ENCODE data around the gene ERCC4.

The ERCC4 gene

GRCh38 chr16:13926464-13926863, 6.5 kb downstream of the ERCC4 start:
- Mint-ChIP-seq H3K27me3 (no peaks in the 10 kb centered on the region), H3K4me3 (no peak overlapping the region), H3K27ac (peak overlapping the region; percentile 26), H3K36me3 (peaks cover 17% of the 10 kb centered on the region), H3K9me3 (no peaks in the 10 kb centered on the region), H3K4me1 (peaks cover 4% of the 10 kb centered on the region)
- ATAC-seq = no peak

- Mint-ChIP-seq H3K36me3 (peaks cover 18% of the 10 kb centered on the region), H3K4me1 (peaks cover 4% of the 10 kb centered on the region), H3K9me3 (no peaks in the 10 kb centered on the region), H3K27ac (no peak overlapping the region), H3K27me3 (no peaks in the 10 kb centered on the region), H3K4me3 (no peak overlapping the region)
- no peak for ATAC-seq
Observed at GRCh38 chr16:13926891-13927290, 6.9 kb downstream of the ERCC4 start.

GRCh38 chr16:13928646-13929045, 8.7 kb downstream of the ERCC4 start:
- H3K4me1 Mint-ChIP-seq = peaks cover 4% of the 10 kb centered on the region
- no peak overlapping the region for H3K27ac Mint-ChIP-seq
- no peaks in the 10 kb centered on the region for H3K27me3 Mint-ChIP-seq
- H3K36me3 Mint-ChIP-seq = peaks cover 23% of the 10 kb centered on the region
- H3K4me3 Mint-ChIP-seq = no peak overlapping the region
- ATAC-seq = no peak
- no peaks in the 10 kb centered on the region for H3K9me3 Mint-ChIP-seq

GRCh38 chr16:13931845-13932244, 11.9 kb downstream of the ERCC4 start:
- no peak overlapping the region for H3K27ac Mint-ChIP-seq
- H3K4me3 Mint-ChIP-seq = no peak overlapping the region
- ATAC-seq = no peak
- peaks cover 40% of the 10 kb centered on the region for H3K36me3 Mint-ChIP-seq
- H3K9me3 Mint-ChIP-seq = peaks cover 2% of the 10 kb centered on the region
- H3K27me3 Mint-ChIP-seq = no peaks in the 10 kb centered on the region
- no peaks in the 10 kb centered on the region for H3K4me1 Mint-ChIP-seq

- Mint-ChIP-seq H3K27ac (no peak overlapping the region), H3K4me3 (no peak overlapping the region), H3K9me3 (peaks cover 2% of the 10 kb centered on the region), H3K36me3 (peaks cover 66% of the 10 kb centered on the region), H3K27me3 (no peaks in the 10 kb centered on the region), H3K4me1 (no peaks in the 10 kb centered on the region)
- ATAC-seq = no peak
Observed at GRCh38 chr16:13935408-13935807, 15.5 kb downstream of the ERCC4 start.

- Mint-ChIP-seq H3K4me3 (no peak overlapping the region), H3K27me3 (no peaks in the 10 kb centered on the region), H3K9me3 (peaks cover 2% of the 10 kb centered on the region), H3K27ac (no peak overlapping the region), H3K4me1 (no peaks in the 10 kb centered on the region), H3K36me3 (peaks cover 66% of the 10 kb centered on the region)
- no peak for ATAC-seq
Observed at GRCh38 chr16:13936155-13936554, 16.2 kb downstream of the ERCC4 start.

- Mint-ChIP-seq H3K27me3 (no peaks in the 10 kb centered on the region), H3K4me3 (no peak overlapping the region), H3K4me1 (no peaks in the 10 kb centered on the region), H3K36me3 (peaks cover 66% of the 10 kb centered on the region), H3K27ac (no peak overlapping the region), H3K9me3 (peaks cover 2% of the 10 kb centered on the region)
- no peak for ATAC-seq
Observed at GRCh38 chr16:13936596-13937081, 16.7 kb downstream of the ERCC4 start.

GRCh38 chr16:13937411-13937810, 17.5 kb downstream of the ERCC4 start:
- H3K9me3 Mint-ChIP-seq = peaks cover 2% of the 10 kb centered on the region
- no peak overlapping the region for H3K27ac Mint-ChIP-seq
- H3K36me3 Mint-ChIP-seq = peaks cover 60% of the 10 kb centered on the region
- no peak for ATAC-seq
- H3K4me3 Mint-ChIP-seq = no peak overlapping the region
- no peaks in the 10 kb centered on the region for H3K4me1 Mint-ChIP-seq
- H3K27me3 Mint-ChIP-seq = no peaks in the 10 kb centered on the region

- H3K36me3 Mint-ChIP-seq = peaks cover 66% of the 10 kb centered on the region
- no peak overlapping the region for H3K27ac Mint-ChIP-seq
- H3K9me3 Mint-ChIP-seq = peaks cover 2% of the 10 kb centered on the region
- no peaks in the 10 kb centered on the region for H3K4me1 Mint-ChIP-seq
- H3K27me3 Mint-ChIP-seq = no peaks in the 10 kb centered on the region
- H3K4me3 Mint-ChIP-seq = no peak overlapping the region
- ATAC-seq = no peak
Observed at GRCh38 chr16:13938480-13938879, 18.5 kb downstream of the ERCC4 start.

GRCh38 chr16:13939821-13940220, 19.9 kb downstream of the ERCC4 start:
- no peak overlapping the region for H3K27ac Mint-ChIP-seq
- no peaks in the 10 kb centered on the region for H3K27me3 Mint-ChIP-seq

GRCh38 chr16:13940397-13940933, 20.5 kb downstream of the ERCC4 start:
- H3K27ac Mint-ChIP-seq = no peak overlapping the region
- H3K4me1 Mint-ChIP-seq = no peaks in the 10 kb centered on the region
- H3K36me3 Mint-ChIP-seq = peaks cover 66% of the 10 kb centered on the region
- no peaks in the 10 kb centered on the region for H3K9me3 Mint-ChIP-seq
- H3K4me3 Mint-ChIP-seq = no peak overlapping the region
- H3K27me3 Mint-ChIP-seq = no peaks in the 10 kb centered on the region
- ATAC-seq = no peak

More at GRCh38 chr16:13939821-13940220, 19.9 kb downstream of the ERCC4 start:
- no peak for ATAC-seq
- Mint-ChIP-seq H3K4me3 (no peak overlapping the region), H3K4me1 (no peaks in the 10 kb centered on the region), H3K9me3 (peaks cover 2% of the 10 kb centered on the region), H3K36me3 (peaks cover 66% of the 10 kb centered on the region)

- Mint-ChIP-seq H3K36me3 (peaks cover 58% of the 10 kb centered on the region), H3K27me3 (no peaks in the 10 kb centered on the region), H3K4me3 (no peak overlapping the region), H3K9me3 (no peaks in the 10 kb centered on the region), H3K4me1 (no peaks in the 10 kb centered on the region), H3K27ac (no peak overlapping the region)
- no peak for ATAC-seq
Observed at GRCh38 chr16:13944816-13945215, 24.9 kb downstream of the ERCC4 start.

GRCh38 chr16:13945744-13946485, 26.0 kb downstream of the ERCC4 start:
- no peak overlapping the region for H3K27ac Mint-ChIP-seq
- no peak overlapping the region for H3K4me3 Mint-ChIP-seq
- peaks cover 56% of the 10 kb centered on the region for H3K36me3 Mint-ChIP-seq
- no peaks in the 10 kb centered on the region for H3K27me3 Mint-ChIP-seq
- H3K9me3 Mint-ChIP-seq = no peaks in the 10 kb centered on the region
- no peaks in the 10 kb centered on the region for H3K4me1 Mint-ChIP-seq
- no peak for ATAC-seq

- H3K36me3 Mint-ChIP-seq = peaks cover 53% of the 10 kb centered on the region
- no peak overlapping the region for H3K27ac Mint-ChIP-seq
- no peak overlapping the region for H3K4me3 Mint-ChIP-seq
- no peak for ATAC-seq
- H3K27me3 Mint-ChIP-seq = no peaks in the 10 kb centered on the region
- no peaks in the 10 kb centered on the region for H3K9me3 Mint-ChIP-seq
- H3K4me1 Mint-ChIP-seq = no peaks in the 10 kb centered on the region
Observed at GRCh38 chr16:13948086-13948485, 28.1 kb downstream of the ERCC4 start.

- no peak for ATAC-seq
- H3K4me3 Mint-ChIP-seq = no peak overlapping the region
- no peaks in the 10 kb centered on the region for H3K27me3 Mint-ChIP-seq
- H3K36me3 Mint-ChIP-seq = peaks cover 28% of the 10 kb centered on the region
- peaks cover 7% of the 10 kb centered on the region for H3K4me1 Mint-ChIP-seq
- H3K9me3 Mint-ChIP-seq = no peaks in the 10 kb centered on the region
- no peak overlapping the region for H3K27ac Mint-ChIP-seq
Observed at GRCh38 chr16:13950821-13951547, 31.0 kb downstream of the ERCC4 start.

- no peak for ATAC-seq
- Mint-ChIP-seq H3K36me3 (peaks cover 21% of the 10 kb centered on the region), H3K9me3 (no peaks in the 10 kb centered on the region), H3K27me3 (no peaks in the 10 kb centered on the region), H3K4me3 (no peak overlapping the region), H3K4me1 (peaks cover 13% of the 10 kb centered on the region), H3K27ac (no peak overlapping the region)
Observed at GRCh38 chr16:13951611-13952010, 31.7 kb downstream of the ERCC4 start.
